ENCODE results near the gene LAMA2. TPM values are rescaled to one million over a fixed set of nuclear protein-coding genes. Genes with fewer than 3 reads are reported as not detected.
A peak's percentile ranks its signal among the peaks of the same experiment; 100 is the strongest.

Gene LAMA2
- total and polyA plus RNA-seq, 2 of the 13 experiments (the other 11 are each of a cell fraction or from before 2014, with no cell fraction given) = 0.11 to 0.28 TPM

DNA sequence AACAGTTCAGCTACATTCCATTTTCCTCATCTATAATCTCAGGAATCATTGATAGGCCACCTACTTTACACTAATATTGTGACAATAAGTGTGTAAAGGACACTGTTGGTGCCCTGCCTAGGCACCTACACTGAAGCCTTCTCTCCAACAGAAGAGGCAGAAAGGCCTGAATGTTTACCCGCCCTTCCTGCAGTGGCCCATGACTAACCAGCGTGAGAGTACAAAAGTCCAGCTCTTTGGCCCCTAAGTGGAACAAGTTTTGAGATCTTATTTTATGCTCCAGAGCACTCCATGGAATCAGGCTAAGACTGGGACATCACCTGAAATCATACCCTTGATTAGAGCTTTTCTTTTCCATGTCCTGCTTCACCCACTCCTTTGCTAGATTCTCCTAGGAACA, 467.3 kb downstream of the LAMA2 start (continued):
- TF ChIP-seq, protein P1, sequence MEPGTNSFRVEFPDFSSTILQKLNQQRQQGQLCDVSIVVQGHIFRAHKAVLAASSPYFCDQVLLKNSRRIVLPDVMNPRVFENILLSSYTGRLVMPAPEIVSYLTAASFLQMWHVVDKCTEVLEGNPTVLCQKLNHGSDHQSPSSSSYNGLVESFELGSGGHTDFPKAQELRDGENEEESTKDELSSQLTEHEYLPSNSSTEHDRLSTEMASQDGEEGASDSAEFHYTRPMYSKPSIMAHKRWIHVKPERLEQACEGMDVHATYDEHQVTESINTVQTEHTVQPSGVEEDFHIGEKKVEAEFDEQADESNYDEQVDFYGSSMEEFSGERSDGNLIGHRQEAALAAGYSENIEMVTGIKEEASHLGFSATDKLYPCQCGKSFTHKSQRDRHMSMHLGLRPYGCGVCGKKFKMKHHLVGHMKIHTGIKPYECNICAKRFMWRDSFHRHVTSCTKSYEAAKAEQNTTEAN (CRISPR knock-in tag; conservative IDR thresholded peaks at IDR 0.05) = peak; percentile 97
- no peak for TF ChIP-seq ZC3H13 (CRISPR knock-in tag; IDR thresholded peaks at IDR 0.05)
- no peak for TF ChIP-seq KMT2A (CRISPR knock-in tag; IDR thresholded peaks at IDR 0.05)
- TF ChIP-seq NFKB2 (CRISPR knock-in tag; IDR thresholded peaks at IDR 0.05; ENCODE audit: borderline replicate concordance) = no peak
- TF ChIP-seq RFX1 (IDR thresholded peaks at IDR 0.05) = no peak
- TF ChIP-seq, protein P2, sequence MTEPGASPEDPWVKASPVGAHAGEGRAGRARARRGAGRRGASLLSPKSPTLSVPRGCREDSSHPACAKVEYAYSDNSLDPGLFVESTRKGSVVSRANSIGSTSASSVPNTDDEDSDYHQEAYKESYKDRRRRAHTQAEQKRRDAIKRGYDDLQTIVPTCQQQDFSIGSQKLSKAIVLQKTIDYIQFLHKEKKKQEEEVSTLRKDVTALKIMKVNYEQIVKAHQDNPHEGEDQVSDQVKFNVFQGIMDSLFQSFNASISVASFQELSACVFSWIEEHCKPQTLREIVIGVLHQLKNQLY (CRISPR knock-in tag; IDR thresholded peaks at IDR 0.05) = peak; percentile 91
- TF ChIP-seq, protein P3, sequence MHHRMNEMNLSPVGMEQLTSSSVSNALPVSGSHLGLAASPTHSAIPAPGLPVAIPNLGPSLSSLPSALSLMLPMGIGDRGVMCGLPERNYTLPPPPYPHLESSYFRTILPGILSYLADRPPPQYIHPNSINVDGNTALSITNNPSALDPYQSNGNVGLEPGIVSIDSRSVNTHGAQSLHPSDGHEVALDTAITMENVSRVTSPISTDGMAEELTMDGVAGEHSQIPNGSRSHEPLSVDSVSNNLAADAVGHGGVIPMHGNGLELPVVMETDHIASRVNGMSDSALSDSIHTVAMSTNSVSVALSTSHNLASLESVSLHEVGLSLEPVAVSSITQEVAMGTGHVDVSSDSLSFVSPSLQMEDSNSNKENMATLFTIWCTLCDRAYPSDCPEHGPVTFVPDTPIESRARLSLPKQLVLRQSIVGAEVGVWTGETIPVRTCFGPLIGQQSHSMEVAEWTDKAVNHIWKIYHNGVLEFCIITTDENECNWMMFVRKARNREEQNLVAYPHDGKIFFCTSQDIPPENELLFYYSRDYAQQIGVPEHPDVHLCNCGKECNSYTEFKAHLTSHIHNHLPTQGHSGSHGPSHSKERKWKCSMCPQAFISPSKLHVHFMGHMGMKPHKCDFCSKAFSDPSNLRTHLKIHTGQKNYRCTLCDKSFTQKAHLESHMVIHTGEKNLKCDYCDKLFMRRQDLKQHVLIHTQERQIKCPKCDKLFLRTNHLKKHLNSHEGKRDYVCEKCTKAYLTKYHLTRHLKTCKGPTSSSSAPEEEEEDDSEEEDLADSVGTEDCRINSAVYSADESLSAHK (CRISPR knock-in tag; IDR thresholded peaks at IDR 0.05; ENCODE audit: borderline replicate concordance) = no peak
- TF ChIP-seq, protein P4, sequence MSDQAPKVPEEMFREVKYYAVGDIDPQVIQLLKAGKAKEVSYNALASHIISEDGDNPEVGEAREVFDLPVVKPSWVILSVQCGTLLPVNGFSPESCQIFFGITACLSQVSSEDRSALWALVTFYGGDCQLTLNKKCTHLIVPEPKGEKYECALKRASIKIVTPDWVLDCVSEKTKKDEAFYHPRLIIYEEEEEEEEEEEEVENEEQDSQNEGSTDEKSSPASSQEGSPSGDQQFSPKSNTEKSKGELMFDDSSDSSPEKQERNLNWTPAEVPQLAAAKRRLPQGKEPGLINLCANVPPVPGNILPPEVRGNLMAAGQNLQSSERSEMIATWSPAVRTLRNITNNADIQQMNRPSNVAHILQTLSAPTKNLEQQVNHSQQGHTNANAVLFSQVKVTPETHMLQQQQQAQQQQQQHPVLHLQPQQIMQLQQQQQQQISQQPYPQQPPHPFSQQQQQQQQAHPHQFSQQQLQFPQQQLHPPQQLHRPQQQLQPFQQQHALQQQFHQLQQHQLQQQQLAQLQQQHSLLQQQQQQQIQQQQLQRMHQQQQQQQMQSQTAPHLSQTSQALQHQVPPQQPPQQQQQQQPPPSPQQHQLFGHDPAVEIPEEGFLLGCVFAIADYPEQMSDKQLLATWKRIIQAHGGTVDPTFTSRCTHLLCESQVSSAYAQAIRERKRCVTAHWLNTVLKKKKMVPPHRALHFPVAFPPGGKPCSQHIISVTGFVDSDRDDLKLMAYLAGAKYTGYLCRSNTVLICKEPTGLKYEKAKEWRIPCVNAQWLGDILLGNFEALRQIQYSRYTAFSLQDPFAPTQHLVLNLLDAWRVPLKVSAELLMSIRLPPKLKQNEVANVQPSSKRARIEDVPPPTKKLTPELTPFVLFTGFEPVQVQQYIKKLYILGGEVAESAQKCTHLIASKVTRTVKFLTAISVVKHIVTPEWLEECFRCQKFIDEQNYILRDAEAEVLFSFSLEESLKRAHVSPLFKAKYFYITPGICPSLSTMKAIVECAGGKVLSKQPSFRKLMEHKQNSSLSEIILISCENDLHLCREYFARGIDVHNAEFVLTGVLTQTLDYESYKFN (CRISPR knock-in tag; conservative IDR thresholded peaks at IDR 0.05) = peak; percentile 32; the same call in 1 of the 2 replicates
- no peak for TF ChIP-seq STAG1 (CRISPR knock-in tag; IDR thresholded peaks at IDR 0.05)
- no peak for TF ChIP-seq SIX1 (CRISPR knock-in tag; IDR thresholded peaks at IDR 0.05; ENCODE audit: borderline replicate concordance)
- no peak for TF ChIP-seq CREM (IDR thresholded peaks at IDR 0.05)
- no peak for TF ChIP-seq CREM (CRISPR knock-in tag; IDR thresholded peaks at IDR 0.05)
- no peak for TF ChIP-seq RAD21 (CRISPR knock-in tag; IDR thresholded peaks at IDR 0.05)
- no peak for TF ChIP-seq SCMH1 (CRISPR knock-in tag; IDR thresholded peaks at IDR 0.05; ENCODE audit: borderline replicate concordance)
- TF ChIP-seq HDAC1 (CRISPR knock-in tag; IDR thresholded peaks at IDR 0.05) = no peak
- TF ChIP-seq ZNF629 (CRISPR knock-in tag; conservative IDR thresholded peaks at IDR 0.05) = no peak
- no peak for TF ChIP-seq SNAPC2 (CRISPR knock-in tag; IDR thresholded peaks at IDR 0.05)
- TF ChIP-seq, protein P5, sequence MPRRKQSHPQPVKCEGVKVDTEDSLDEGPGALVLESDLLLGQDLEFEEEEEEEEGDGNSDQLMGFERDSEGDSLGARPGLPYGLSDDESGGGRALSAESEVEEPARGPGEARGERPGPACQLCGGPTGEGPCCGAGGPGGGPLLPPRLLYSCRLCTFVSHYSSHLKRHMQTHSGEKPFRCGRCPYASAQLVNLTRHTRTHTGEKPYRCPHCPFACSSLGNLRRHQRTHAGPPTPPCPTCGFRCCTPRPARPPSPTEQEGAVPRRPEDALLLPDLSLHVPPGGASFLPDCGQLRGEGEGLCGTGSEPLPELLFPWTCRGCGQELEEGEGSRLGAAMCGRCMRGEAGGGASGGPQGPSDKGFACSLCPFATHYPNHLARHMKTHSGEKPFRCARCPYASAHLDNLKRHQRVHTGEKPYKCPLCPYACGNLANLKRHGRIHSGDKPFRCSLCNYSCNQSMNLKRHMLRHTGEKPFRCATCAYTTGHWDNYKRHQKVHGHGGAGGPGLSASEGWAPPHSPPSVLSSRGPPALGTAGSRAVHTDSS (CRISPR knock-in tag; conservative IDR thresholded peaks at IDR 0.05) = no peak

Data from HepG2 (cell line).